OCI-M2 (cell line): ENCODE measurements around the gene KRTAP5-8.
"Not testable (repeated sequence)": the region's sequence is repeated elsewhere in the genome, so short reads cannot be mapped to it uniquely, and the experiment has no call there.

ENCODE experiments used
- DNase-seq: peaks from one replicate; lab custom pipeline; 2025; ENCODE audit not compliant: unreplicated experiment; lab: John Stamatoyannopoulos, UW

Gene KRTAP5-8

DNA sequence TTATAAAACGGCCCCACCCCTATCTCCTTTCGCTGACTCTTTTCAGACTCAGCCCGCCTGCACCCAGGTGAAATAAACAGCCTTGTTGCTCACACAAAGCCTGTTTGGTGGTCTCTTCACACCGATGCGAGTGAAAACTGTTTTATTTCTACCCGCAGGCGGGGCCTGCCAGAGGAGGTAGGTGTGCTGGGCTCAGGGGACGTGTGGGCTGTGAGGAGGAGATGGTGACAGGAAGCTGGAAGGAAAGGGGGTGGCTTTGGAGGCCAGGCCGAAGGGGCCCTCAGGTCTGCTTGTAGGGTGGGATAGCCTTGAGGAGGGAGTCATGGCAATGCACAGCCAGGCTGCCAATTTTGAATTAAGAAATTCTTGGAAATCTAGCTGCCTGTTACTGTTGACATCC, 32.0 kb upstream of the KRTAP5-8 start:
- no peak for DNase-seq

DNA sequence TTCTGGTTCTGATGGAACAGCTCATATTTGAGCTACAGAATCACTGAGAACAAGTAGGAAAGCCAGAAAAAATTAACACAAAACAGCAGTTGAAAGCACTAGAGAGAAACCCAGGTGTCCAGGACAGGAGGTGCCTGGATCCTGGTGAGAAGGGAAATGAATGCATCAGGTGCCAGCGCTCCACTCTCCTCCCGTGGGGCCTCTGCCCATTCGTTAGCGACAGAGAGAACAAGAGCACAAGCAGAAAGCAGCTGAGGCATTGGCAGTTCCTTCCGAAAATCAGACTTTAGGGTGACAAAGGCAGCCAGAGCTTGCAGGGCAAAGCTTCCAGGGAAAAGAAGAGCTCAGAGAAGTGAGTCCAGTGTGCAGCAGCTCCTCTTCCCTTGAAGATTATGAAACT, 30.7 kb upstream of the KRTAP5-8 start:
- DNase-seq: no peak

DNA sequence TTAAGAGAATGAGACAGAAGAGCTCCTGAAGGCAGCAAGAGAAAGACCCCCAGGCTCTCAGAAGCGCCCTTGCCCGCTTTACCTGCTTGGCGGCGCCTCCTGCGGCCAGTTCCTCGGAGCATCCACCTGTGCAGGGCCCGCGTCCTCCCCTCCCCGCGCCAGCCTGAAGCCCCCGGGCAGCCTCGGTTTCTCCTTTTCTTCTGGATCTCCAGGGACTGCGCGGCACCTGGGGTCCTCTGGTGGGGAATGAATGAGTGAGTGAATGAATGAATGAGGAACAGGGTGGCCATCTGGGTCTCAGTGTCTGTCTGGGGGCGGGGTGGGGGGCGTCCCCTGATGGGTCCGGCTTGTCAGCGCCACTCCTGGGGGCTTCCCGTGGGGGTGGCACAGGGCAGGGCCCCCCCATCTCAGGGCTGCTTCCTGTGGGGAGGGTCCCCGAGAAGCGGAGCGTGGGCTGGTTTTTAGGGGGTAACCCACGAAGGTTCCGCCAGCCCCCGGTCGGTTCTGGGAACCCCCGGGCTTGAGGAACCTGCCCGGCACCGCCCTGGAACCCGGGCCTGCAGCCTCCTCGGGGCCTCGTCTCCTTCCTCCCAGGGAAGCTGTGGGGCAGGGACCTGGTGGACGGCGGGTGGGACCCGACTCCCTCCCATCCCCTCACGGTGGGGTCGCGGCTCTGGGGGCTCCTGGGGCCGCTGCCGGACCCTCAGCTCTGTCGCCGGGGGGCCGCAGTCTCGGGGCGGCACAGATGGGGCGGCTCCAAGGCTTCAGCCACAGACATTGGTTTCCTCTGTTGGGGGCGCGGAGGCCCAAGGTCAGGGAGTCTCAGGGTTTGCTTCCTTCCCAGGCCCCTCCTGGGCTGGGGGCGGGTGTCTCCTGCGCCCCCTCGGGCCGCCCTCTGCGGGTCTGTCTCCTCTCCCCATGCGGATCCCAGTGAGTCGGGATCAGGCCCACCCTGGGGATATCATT, 19.0 kb upstream of the KRTAP5-8 start:
- DNase-seq: no peak

DNA sequence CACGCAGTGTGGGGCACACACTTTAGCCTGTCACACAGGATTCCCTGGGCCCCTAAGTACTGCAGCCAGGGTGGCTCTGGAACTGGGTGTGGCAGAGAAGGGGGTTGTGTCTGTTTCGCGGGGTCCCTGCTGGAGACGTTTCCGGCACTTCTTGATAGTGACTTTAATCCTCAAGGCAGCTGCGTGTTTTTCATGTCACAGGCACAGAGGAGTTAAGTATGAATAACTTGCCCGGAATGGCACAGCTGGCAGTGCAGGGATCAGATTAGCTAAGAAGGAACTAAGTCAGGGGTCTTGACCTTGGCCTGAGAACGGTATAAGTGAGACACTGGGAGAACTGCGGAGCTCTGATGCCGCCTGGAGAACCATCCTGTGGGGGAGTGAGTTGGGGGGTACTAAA, 18.3 kb upstream of the KRTAP5-8 start:
- DNase-seq: no peak

DNA sequence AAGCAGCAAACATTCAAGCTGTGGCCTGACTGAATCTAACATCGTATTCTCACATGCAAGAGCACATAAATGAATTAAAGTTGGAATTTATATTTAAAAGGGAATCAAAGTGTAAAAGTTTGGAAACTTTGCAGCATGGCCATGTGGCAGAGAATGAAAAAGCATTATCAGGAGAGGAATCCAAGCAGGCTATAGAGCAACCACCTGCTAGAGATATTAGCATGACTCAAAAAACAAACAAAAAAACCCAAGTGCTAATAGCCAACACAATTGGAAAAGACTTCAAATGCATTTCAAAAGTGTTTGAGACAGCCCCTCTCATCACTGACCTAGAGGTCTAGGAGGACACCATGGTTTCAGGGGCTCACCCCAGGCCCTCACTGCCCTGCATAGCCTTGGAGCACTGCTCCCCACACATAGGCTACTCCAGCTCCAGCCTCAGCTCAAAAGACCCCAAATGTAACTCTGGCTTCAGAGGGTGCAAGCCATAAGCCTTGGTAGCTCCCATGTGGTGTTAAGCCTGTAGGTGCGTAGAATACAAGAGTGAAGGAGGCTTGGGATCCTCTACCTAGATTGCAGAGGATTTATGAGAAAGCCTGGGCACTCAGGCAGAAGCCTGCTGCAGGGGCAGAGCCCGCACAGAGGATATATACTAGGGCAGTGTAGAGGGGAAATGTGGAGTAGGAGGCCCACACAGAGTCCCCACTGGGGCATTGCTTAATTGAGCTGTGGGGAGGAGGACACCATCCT, 12.5 kb upstream of the KRTAP5-8 start:
- no peak for DNase-seq

DNA sequence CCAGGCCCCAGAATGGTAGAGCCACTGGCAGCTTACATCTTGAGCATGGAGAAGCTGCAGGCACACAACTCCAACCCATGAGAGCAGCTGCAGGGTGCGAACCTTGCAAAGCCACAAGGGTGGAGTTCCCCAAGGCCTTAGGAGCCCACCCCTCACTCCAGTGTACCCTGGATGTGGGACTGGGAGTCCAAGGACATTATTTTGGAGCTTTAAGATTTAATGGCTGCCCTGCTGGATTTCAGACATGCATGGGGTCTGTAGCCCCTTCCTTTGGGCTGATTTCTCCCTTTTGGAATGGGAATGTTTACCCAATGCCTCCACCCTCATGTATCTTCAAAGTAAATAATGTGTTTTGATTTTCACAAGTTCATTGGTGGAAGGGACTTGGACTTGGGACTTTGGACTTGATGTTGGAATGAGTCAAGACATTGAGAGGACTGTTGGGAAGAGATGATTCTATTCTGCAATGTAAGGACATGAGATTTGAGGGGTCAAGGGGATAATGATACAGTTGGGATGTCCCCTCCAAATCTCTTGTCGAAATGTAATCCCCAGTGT, 11.8 kb upstream of the KRTAP5-8 start:
- DNase-seq: no peak

DNA sequence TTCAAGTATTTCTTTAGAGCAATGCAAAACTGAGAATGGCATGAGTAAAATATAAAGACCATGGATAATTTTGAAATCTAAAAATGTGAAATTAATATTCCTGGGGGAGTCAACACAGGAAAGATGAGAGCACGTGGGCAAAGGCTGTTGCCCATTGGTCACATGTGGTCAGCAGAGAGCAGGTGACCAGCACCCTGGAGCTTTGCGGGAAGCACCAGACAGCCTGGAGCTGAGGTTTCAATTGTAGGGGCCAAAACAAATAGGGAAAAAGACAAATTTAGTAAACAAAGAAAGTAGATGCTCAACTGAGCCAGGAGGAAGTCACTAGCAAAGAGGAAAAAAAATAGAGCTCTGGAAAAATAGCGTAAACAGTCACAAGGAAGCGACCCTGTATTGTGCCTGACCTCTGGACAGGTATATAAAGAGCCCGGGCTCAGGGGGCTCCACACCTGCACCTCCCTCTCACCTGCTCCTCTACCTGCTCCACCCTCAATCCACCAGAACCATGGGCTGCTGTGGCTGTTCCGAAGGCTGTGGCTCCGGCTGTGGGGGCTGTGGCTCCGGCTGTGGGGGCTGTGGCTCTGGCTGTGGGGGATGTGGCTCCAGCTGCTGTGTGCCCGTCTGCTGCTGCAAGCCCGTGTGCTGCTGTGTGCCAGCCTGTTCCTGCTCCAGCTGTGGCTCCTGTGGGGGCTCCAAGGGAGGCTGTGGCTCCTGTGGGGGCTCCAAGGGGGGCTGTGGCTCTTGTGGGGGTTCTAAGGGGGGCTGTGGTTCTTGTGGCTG, 10.8 kb upstream of the KRTAP5-8 start, which contains the start of gene KRTAP5-7:
KRTAP5-7 (plus strand) TSS at position 472 of the 780 bp plus-strand sequence; CDS start at position 506, 34 bp downstream.
- not testable (repeated sequence) for DNase-seq

DNA sequence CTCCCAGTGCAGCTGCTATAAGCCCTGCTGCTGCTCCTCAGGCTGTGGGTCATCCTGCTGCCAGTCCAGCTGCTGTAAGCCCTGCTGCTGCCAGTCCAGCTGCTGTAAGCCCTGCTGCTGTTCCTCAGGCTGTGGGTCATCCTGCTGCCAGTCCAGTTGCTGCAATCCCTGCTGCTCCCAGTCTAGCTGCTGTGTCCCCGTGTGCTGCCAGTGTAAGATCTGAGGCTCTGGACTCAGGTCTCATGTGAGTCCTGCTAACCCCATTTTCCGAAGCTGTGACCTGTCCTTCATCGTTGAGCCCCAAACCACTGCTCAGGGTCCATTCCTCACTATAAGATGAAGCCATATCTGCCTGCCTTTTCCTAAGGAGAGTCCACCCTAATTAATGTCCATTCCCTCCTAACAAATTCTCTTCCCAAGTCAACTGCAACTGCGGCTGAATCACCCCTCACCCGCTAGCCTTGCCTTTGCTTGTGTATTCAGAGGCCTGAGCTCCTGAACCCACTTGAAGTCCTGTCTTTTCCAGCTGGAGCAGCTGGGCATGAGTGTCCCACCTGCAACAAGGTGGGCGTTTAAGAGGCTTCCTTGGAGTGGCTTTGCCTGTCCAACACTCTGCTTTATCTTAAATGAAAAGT, 10.1 kb upstream of the KRTAP5-8 start:
- no peak for DNase-seq

DNA sequence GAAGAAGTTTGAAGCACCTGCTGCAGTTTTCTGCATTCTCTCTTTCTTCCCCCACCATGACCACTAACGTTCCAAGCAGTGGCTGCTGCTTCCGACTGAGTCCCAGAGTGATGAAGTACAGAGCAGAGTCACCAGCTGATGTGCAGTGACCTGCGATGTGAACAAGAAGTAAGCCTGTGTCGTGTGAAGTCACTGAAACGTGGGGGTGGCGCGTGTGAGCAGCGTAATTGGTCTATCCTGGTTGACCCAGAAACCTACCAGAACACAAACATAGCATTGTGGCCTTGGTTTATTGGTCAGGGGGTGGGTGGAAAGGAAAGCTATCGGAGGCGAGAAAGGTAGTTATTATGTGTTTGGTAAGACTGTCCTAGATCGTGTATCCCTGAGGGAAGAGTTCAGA, 7.2 kb upstream of the KRTAP5-8 start:
- no peak for DNase-seq

DNA sequence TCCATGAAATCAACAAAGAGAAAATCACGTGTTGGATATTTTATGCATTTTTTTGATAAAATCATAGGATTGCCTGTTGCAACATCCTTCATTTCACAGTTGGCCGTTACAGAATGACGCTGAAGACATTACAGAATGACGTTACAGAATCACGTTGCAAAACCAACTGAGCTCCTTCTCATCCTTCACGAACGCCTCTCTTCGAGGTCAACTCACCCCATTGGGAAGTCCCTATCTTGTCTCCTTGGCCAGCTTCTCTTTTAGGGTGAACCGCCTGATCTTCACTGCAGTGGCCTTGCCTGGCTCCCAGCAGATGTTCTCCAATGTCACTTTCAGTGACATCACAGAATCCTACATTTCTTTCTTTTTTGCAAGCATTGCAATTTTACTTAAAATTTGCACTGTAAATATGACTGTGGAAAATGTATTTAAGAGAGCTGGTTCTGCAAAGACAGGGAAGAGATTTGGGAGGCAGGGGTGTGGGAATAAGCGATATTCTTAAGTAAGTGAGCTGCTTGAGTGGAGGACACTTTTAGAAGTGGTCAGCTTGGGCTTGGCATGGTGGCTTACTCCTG, 5.7 kb upstream of the KRTAP5-8 start:
- no peak for DNase-seq

DNA sequence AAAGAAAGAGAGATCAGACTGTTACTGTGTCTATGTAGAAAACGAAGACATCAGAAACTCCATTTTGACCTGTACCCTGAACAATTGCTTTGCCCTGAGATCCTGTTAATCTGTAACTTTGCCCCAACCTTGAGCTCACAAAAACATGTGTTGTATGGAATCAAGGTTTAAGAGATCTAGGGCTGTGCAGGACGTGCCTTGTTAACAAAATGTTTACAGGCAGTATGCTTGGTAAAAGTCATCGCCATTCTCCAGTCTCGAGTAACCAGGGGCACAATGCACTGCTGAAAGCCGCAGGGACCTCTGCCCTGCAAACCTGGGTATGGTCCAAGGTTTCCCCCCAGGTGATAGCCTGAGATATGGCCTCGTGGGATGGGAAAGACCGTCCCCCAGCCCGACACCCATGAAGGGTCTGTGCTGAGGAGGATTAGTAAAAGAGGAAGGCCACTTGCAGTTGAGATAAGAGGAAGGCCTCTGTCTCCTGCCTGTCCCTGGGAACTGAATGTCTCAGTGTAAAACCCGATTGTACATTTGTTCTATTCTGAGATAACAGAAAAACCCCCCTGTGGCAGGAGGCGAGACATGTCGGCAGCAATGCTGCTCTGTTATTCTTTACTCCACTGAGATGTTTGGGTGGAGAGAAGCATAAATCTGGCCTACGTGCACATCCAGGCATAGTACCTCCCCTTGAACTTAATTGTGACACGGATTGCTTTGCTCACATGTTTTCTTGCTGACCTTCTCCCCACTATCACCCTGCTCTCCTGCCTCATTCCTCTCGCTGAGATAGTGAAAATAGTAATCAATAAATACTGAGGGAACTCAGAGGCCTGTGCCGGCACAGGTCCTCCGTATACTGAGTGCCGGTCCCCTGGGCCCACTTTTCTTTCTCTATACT, 2.9 kb upstream of the KRTAP5-8 start:
- DNase-seq: not testable (repeated sequence)

DNA sequence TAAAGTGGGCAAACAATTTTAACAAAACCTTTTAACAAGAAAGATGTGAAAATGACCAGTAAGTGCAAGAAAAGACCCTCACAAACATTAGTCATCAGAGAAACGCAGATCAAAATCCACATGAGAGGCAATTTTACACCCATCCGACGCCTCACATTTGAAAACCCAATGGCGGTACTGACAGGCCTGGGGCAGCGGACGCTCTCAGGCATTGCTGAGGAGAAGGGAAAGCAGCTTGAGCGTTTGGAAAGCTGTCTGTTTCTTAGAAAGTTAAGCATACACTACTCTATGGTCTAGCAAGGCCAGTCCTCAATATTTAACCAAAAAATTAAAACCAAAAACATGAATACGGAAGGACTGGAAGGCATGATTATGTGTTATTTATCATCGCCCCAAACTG, 2.0 kb upstream of the KRTAP5-8 start:
- DNase-seq: no peak

DNA sequence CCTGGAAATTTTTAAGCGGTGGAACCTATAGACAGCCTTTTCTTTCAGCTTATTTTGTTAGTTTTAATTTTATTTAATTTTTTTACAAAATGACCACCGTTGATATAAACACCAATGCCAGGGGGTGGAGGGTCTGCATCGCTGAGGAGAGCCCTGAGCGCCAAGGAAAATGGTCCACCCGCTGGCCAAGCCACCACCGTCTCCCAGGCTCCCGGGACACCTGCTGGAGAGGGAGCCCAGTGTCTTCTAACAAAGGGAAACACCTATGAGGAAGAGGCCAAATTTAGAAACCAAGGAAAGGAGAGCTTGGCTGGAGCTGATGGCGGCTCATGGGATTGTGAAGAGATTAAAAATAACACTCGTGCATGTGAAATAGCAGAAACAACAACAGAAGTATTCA, 288 bp upstream of the KRTAP5-8 start:
- no peak for DNase-seq

DNA sequence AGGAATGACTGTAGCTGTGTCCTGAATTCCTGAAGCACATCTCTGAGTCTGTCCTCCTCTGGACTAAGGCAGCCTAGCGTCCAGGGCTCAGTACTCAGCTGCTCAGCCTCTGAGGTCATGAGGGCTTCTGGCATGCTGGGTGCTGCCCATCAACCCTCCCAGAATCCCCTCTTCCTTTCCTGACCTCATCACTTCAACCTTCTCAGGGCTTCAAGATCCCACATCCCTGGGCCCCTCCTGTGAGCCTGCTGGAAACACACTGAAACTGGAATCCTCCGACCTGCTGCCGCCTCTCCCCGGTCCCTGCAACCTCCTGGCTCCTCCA, 803 bp downstream of the KRTAP5-8 start:
- no peak for DNase-seq

DNA sequence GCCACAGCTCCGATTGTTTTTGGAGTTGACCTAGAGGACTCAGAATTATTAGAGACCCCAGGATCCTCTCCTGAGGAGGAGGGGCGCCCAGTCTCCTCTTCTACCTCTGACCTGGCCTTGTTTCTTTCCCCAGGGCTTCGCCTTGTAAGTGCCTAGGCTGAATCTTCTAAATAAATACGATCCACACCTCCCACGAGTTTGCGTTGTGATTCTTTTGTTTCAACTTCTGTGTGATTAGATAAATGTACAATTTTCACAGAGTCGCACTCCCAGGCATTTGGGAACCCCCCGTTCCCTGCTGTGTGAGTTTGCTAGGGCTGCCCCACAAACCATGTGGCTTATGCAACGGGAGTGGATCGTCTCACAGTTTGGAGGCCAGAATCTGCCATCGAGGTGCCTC, 1.2 kb downstream of the KRTAP5-8 start:
- DNase-seq: no peak

DNA sequence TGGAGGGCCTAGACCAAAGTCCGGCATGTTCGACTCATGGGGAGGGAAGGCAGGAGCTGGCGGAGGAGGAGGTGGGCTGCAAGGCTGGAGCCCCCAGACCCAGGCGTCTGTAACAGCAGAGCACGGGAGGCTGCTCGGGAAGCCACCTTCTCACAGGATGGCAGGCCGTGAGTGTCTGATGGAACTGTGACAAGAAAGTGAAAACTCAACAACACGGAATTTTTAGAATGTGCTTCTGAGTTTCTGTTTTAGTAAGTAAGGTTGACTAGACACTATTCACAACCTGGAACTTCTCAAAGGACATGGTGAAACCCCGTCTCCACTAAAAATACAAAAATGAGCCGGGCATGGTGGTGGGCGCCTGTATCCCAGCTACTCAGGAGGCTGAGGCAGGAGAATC, 2.1 kb downstream of the KRTAP5-8 start:
- DNase-seq: not testable (repeated sequence)

DNA sequence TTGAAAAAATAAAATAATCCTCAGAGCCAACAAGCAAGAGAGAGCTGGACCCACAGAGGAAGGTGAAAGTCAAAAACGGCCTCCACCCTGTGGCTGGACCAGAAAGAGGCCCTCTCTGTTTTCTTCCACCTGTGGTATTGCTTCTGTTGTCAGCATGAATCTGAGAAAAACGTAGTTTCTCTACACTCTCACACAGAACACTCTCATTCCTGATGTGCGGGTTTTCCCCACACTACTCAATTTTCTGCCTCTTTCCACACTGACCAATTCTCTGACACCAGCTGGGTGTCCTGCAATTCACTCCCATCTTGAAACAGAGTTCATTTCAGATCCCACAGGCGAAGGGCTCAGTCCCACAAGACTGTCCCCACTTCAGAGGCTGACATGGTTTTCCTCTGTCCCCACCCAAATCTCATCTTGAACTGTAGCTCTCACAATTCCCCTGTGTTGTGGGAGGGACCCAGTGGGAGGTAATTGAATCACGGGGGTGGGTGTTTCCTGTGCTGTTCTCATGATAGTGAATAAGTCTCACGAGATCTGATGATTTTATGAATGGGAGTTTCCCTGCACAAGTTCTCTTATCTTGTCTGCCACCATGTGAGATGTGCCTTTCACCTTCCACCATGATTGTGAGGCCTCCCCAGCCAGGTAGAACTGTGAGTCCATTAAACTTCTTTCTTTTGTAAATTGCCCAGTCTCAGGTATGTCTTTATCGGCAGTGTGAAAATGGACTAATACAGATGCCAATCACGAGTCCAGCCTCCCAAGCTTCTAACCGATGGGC, 2.9 kb downstream of the KRTAP5-8 start:
- DNase-seq: not testable (repeated sequence)

DNA sequence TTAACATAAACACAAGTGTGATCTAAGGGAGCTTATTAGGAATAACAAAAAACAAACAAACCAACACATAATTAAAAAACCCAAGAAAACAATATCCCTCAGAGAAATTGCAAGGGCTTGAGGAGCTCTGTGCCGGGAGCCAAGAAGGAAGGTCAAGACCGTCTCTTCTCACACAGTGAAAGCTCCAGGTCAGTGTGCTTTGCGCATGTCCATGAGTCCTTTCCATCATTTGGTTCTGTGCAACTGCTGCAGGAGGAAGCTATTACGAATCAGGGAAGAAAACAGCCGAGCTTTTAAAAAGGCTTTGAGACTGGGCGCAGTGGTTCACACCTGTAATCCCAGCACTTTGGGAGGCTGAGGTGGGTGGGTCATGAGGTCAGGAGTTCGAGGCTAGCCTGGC, 4.6 kb downstream of the KRTAP5-8 start:
- DNase-seq: no peak
